Measurements from ENCODE around the gene ANKRD13C.

DNA sequence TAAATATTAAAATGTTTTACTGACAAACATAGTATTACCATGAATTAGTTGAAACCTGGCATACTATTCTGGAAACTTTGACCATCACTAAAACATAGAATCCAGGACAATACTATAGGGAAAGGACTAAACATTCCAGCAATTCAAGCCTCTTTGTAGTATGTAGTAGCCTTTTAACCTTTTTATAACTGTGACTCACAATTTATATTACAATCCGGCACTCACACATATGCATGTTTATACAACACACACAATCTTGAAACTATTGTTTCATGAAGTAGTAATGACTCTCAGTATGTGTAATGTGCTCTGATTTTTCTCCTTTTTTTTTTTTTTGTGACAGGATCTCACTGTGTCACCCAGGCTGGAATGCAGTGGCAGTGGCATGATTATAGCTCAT, 64.3 kb downstream of the ANKRD13C start:
- no peak for TF ChIP-seq EZH2 (IDR thresholded peaks at IDR 0.05; ENCODE audit: borderline replicate concordance, low read depth, low read length, poor library complexity, severe bottlenecking)
- TF ChIP-seq, protein P1, sequence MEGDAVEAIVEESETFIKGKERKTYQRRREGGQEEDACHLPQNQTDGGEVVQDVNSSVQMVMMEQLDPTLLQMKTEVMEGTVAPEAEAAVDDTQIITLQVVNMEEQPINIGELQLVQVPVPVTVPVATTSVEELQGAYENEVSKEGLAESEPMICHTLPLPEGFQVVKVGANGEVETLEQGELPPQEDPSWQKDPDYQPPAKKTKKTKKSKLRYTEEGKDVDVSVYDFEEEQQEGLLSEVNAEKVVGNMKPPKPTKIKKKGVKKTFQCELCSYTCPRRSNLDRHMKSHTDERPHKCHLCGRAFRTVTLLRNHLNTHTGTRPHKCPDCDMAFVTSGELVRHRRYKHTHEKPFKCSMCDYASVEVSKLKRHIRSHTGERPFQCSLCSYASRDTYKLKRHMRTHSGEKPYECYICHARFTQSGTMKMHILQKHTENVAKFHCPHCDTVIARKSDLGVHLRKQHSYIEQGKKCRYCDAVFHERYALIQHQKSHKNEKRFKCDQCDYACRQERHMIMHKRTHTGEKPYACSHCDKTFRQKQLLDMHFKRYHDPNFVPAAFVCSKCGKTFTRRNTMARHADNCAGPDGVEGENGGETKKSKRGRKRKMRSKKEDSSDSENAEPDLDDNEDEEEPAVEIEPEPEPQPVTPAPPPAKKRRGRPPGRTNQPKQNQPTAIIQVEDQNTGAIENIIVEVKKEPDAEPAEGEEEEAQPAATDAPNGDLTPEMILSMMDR (conservative IDR thresholded peaks at IDR 0.05; ENCODE audit: low read depth, low read length) = no peak

Measured in A673 (cell line).